Measurements from ENCODE around the gene CAD. TPM values are rescaled to one million over a fixed set of nuclear protein-coding genes. Genes with fewer than 3 reads are reported as not detected.
A peak's percentile ranks its signal among the peaks of the same experiment; 100 is the strongest.

Gene CAD
- total RNA-seq, 2 experiments from 2014 or later: 109 to 112 TPM

DNA sequence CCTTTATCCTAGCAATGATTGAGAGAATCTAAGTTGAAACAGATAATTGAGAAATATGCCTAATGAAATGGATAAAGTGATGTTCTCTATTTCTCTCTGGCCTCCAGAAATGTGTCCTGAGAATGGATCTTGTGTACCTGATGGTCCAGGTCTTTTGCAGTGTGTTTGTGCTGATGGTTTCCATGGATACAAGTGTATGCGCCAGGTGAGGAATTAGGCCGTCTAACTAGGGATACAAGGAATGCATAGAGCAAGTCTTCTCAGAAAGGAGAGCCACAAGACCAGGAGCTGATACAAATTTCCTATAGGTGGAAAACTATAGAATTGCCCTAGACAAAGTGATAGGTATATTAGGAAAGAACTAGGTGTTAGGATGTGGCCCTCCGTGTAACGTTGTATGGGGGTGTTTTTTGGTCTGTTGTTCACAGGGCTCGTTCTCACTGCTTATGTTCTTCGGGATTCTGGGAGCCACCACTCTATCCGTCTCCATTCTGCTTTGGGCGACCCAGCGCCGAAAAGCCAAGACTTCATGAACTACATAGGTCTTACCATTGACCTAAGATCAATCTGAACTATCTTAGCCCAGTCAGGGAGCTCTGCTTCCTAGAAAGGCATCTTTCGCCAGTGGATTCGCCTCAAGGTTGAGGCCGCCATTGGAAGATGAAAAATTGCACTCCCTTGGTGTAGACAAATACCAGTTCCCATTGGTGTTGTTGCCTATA lies 592 bp upstream of the CAD start:
- Mint-ChIP-seq H3K36me3 (ENCODE audit: low read depth) (peaks cover 47% of the 10 kb centered on the region), H3K27me3 (ENCODE audit: low read depth) (no peaks in the 10 kb centered on the region), H3K4me3 (peak overlapping the region; percentile 97), H3K4me1 (ENCODE audit: low read depth) (peaks cover 43% of the 10 kb centered on the region), H3K9me3 (no peaks in the 10 kb centered on the region), H3K27ac (peak overlapping the region; percentile 81)
- CTCF ChIA-PET: interaction anchor here (0.6 kb wide), 1 partner anchor 64 kb away, joined by 3 read pairs; no protein-coding TSS in a partner anchor
- no peak for DNase-seq
- intact Hi-C loops (cut with micrococcal nuclease): loop anchor here (1.0 to 10.0 kb wide), 4 partner anchors 82 to 368 kb away; partner anchors contain the start of genes EIF2B4, KHK, PREB and SNX17

DNA sequence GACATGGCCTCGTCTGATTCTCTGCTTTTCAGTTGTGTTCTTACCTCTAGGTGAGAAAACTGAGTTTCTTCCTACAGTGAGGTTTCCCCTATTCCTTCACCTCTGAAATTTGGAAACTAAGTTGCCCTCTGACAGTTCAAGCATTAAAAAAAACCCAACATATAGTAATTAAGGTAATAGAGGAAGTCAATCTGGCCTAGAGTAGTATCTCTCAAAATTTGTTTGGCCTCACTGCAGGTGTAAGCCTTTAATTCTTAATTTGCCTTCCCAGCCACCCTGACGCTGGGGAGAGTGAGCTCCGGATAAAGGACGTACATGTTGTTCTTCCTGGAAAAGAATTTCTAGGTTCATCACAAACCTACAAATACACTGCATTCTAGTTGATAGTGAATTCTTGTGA lies 1.4 kb downstream of the CAD start:
- CTCF ChIA-PET: interaction anchor here (0.9 to 1.8 kb wide), 2 partner anchors 61 to 122 kb away, joined by 3 to 4 read pairs; no protein-coding TSS in a partner anchor
- H3K27ac Mint-ChIP-seq: no peak overlapping the region
- peaks cover 59% of the 10 kb centered on the region for H3K36me3 Mint-ChIP-seq (ENCODE audit: low read depth)
- peak overlapping the region; percentile 97 for H3K4me3 Mint-ChIP-seq
- no peaks in the 10 kb centered on the region for H3K27me3 Mint-ChIP-seq (ENCODE audit: low read depth)
- intact Hi-C loops (cut with micrococcal nuclease): loop anchor here (10.0 kb wide), 1 partner anchor 366 kb away; the partner anchor contains the start of gene ZNF512
- DNase-seq: no peak
- peaks cover 40% of the 10 kb centered on the region for H3K4me1 Mint-ChIP-seq (ENCODE audit: low read depth)
- H3K9me3 Mint-ChIP-seq: no peaks in the 10 kb centered on the region

DNA sequence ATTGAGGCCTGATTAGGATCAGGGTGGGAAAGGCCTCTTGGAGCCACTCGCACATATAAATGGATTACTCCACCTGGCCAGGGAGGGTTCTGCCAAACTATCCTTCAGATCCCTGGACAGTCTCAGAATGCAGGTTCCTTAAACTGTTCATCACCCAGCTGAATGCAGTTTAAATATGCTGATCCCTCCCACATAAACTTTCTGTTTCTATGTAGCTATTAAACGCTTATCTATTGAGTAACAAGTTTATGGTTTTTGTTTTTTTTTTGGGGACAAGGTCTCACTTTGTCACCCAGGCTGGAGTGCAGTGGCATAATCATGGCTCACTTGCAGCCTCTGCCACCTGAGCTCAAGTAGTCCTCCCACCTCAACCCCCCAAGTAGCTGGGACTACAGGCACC lies 1.9 kb downstream of the CAD start:
- peak overlapping the region; percentile 97 for H3K4me3 Mint-ChIP-seq
- CTCF ChIA-PET: interaction anchor here (0.9 to 1.8 kb wide), 2 partner anchors 61 to 123 kb away, joined by 3 to 4 read pairs; no protein-coding TSS in a partner anchor
- no peaks in the 10 kb centered on the region for H3K27me3 Mint-ChIP-seq (ENCODE audit: low read depth)
- intact Hi-C loops (cut with micrococcal nuclease): loop anchor here (10.0 kb wide), 1 partner anchor 366 kb away; the partner anchor contains the start of gene ZNF512
- no peak for DNase-seq
- no peak overlapping the region for H3K27ac Mint-ChIP-seq
- peaks cover 37% of the 10 kb centered on the region for H3K4me1 Mint-ChIP-seq (ENCODE audit: low read depth)
- no peaks in the 10 kb centered on the region for H3K9me3 Mint-ChIP-seq
- peaks cover 59% of the 10 kb centered on the region for H3K36me3 Mint-ChIP-seq (ENCODE audit: low read depth)

DNA sequence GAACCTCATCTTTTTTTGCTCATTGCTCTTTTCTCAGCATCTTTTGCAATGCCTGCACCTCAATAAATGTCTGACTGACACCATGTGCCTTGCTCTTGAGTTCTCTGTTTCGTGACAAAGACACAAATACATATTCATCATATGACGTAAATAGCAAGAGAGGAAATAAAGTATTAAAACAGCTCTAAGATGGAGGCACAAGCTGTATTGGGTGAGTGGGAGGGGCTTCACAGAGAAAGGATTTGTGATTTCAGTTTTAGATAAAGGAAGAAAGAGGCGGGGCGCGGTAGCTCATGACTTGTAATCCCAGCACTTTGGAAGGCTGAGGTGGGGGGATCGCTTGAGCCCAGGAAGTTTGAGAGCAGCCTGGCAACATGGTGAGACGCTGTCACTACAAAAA lies 2.9 kb downstream of the CAD start:
- Mint-ChIP-seq H3K9me3 (no peaks in the 10 kb centered on the region), H3K4me1 (ENCODE audit: low read depth) (peaks cover 36% of the 10 kb centered on the region), H3K27ac (no peak overlapping the region), H3K4me3 (no peak overlapping the region), H3K36me3 (ENCODE audit: low read depth) (peaks cover 66% of the 10 kb centered on the region), H3K27me3 (ENCODE audit: low read depth) (no peaks in the 10 kb centered on the region)
- intact Hi-C loops (cut with micrococcal nuclease): no loop called here
- CTCF ChIA-PET: interaction anchor here (1.8 kb wide), 1 partner anchor 60 kb away, joined by 4 read pairs; no protein-coding TSS in a partner anchor
- no peak for DNase-seq

DNA sequence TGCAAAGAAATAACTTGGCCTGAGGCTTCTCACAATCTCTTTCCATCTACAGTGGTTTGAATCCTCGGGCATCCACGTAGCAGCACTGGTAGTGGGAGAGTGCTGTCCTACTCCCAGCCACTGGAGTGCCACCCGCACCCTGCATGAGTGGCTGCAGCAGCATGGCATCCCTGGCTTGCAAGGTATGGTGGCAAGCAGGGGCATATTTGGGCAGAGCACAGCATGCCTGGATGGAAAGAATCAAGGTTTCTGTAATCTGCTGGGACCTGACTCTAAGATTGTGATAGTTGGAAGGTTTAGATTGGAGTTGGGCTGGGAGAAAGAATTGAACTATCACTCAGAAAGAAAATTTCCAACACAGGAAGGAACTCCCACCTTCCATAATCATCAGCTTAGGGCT lies 4.0 kb downstream of the CAD start:
- H3K27ac Mint-ChIP-seq: no peak overlapping the region
- H3K27me3 Mint-ChIP-seq (ENCODE audit: low read depth): no peaks in the 10 kb centered on the region
- H3K36me3 Mint-ChIP-seq (ENCODE audit: low read depth): peaks cover 66% of the 10 kb centered on the region
- intact Hi-C loops (cut with micrococcal nuclease): no loop called here
- no peak overlapping the region for H3K4me3 Mint-ChIP-seq
- no peak for DNase-seq
- peaks cover 33% of the 10 kb centered on the region for H3K4me1 Mint-ChIP-seq (ENCODE audit: low read depth)
- no peaks in the 10 kb centered on the region for H3K9me3 Mint-ChIP-seq
- CTCF ChIA-PET: interaction anchor here (0.6 kb wide), 1 partner anchor 82 kb away, joined by 3 read pairs; no protein-coding TSS in a partner anchor

DNA sequence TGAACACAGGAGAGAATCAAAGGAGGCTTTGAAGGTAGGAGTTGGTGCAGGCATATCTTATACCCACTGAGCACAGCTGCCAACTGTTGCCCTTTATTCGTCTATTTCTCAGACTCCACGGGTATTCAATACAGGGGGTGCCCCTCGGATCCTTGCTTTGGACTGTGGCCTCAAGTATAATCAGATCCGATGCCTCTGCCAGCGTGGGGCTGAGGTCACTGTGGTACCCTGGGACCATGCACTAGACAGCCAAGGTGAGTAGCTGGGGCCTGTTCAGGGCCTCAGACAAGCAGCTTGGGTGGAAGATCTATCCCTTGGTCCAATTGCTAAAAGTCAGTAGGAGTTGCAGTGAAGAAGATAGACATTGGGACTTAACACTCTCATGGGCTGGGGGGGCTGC lies 5.2 kb downstream of the CAD start:
- Mint-ChIP-seq H3K4me3 (no peak overlapping the region), H3K36me3 (ENCODE audit: low read depth) (peaks cover 68% of the 10 kb centered on the region), H3K27ac (no peak overlapping the region), H3K4me1 (ENCODE audit: low read depth) (peaks cover 26% of the 10 kb centered on the region), H3K9me3 (no peaks in the 10 kb centered on the region), H3K27me3 (ENCODE audit: low read depth) (no peaks in the 10 kb centered on the region)
- CTCF ChIA-PET: no interaction called here
- no peak for DNase-seq
- intact Hi-C loops (cut with micrococcal nuclease): no loop called here

DNA sequence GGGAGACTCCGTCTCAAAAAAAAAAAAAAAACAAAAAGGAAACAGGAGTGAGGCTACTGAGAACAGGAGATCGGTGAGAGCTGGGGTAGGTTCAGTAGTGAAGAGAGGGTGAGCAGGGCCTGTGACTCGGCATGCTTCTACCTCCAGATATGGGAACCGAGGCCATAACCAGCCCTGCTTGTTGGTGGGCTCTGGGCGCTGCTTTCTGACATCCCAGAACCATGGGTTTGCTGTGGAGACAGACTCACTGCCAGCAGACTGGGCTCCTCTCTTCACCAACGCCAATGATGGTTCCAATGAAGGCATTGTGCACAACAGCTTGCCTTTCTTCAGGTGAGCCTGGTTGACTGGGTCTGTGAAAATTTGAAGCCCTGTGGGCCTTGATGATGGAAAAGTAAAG lies 6.2 kb downstream of the CAD start:
- Mint-ChIP-seq H3K9me3 (no peaks in the 10 kb centered on the region), H3K27ac (no peak overlapping the region), H3K27me3 (ENCODE audit: low read depth) (no peaks in the 10 kb centered on the region), H3K36me3 (ENCODE audit: low read depth) (peaks cover 64% of the 10 kb centered on the region), H3K4me1 (ENCODE audit: low read depth) (peaks cover 19% of the 10 kb centered on the region), H3K4me3 (no peak overlapping the region)
- intact Hi-C loops (cut with micrococcal nuclease): no loop called here
- CTCF ChIA-PET: interaction anchor here (0.6 to 0.7 kb wide), 2 partner anchors 146 to 398 kb away, joined by 3 read pairs; no protein-coding TSS in a partner anchor
- DNase-seq: no peak

DNA sequence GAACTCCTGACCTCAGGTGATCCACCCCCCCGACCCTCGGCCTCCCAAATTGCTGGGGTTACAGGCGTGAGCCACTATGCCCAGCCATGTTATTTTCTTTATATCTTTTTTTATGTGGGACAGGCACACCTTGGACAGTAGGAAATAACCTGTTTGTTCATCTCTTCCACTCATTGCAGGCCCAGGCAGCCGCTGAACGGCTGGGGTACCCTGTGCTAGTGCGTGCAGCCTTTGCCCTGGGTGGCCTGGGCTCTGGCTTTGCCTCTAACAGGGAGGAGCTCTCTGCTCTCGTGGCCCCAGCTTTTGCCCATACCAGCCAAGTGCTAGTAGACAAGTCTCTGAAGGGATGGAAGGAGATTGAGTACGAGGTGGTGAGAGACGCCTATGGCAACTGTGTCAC lies 8.4 kb downstream of the CAD start:
- Mint-ChIP-seq H3K4me3 (no peak overlapping the region), H3K9me3 (no peaks in the 10 kb centered on the region), H3K27me3 (ENCODE audit: low read depth) (no peaks in the 10 kb centered on the region), H3K27ac (no peak overlapping the region), H3K4me1 (ENCODE audit: low read depth) (peaks cover 7% of the 10 kb centered on the region), H3K36me3 (ENCODE audit: low read depth) (peaks cover 55% of the 10 kb centered on the region)
- no peak for DNase-seq
- intact Hi-C loops (cut with micrococcal nuclease): no loop called here
- CTCF ChIA-PET: no interaction called here

DNA sequence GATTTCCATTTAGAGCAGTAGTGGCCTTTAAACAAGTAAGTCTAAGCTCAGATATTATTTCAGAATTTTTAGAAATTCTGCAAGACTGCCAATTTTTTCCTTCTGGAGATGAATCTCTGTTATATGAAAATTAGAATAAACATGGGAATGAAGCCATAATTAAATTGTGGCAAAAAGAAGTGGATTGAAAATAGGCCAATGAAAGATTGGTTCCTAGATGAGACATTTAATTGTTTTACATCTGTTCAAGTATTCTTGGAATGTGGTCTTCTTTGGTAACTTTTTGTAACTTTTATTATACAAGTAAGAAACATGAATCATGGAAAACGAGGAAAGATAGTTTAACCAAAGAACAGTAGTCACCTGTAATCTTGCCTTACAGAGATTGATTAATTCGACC lies 10.3 kb downstream of the CAD start:
- Mint-ChIP-seq H3K27me3 (ENCODE audit: low read depth) (no peaks in the 10 kb centered on the region), H3K4me1 (ENCODE audit: low read depth) (no peaks in the 10 kb centered on the region), H3K36me3 (ENCODE audit: low read depth) (peaks cover 49% of the 10 kb centered on the region), H3K9me3 (no peaks in the 10 kb centered on the region), H3K4me3 (no peak overlapping the region), H3K27ac (no peak overlapping the region)
- DNase-seq: no peak
- intact Hi-C loops (cut with micrococcal nuclease): no loop called here
- CTCF ChIA-PET: no interaction called here

DNA sequence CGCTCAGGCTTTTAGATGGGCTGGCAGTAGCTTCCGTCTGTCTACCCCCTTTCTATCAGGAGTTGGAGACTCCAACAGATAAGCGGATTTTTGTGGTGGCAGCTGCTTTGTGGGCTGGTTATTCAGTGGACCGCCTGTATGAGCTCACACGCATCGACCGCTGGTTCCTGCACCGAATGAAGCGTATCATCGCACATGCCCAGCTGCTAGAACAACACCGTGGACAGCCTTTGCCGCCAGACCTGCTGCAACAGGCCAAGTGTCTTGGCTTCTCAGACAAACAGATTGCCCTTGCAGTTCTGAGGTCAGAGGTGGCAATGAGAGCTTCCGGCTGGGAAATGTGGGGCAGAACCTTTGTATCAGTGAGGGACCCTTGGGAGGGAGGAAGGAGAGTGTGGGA lies 14.8 kb downstream of the CAD start:
- H3K36me3 Mint-ChIP-seq (ENCODE audit: low read depth): peaks cover 47% of the 10 kb centered on the region
- no peaks in the 10 kb centered on the region for H3K27me3 Mint-ChIP-seq (ENCODE audit: low read depth)
- DNase-seq: no peak
- no peak overlapping the region for H3K4me3 Mint-ChIP-seq
- intact Hi-C loops (cut with micrococcal nuclease): no loop called here
- H3K27ac Mint-ChIP-seq: no peak overlapping the region
- no peaks in the 10 kb centered on the region for H3K4me1 Mint-ChIP-seq (ENCODE audit: low read depth)
- CTCF ChIA-PET: interaction anchor here (1.4 to 3.7 kb wide), 3 partner anchors 21 to 48 kb away, joined by 3 to 14 read pairs (median 4); no protein-coding TSS in a partner anchor
- H3K9me3 Mint-ChIP-seq: no peaks in the 10 kb centered on the region

DNA sequence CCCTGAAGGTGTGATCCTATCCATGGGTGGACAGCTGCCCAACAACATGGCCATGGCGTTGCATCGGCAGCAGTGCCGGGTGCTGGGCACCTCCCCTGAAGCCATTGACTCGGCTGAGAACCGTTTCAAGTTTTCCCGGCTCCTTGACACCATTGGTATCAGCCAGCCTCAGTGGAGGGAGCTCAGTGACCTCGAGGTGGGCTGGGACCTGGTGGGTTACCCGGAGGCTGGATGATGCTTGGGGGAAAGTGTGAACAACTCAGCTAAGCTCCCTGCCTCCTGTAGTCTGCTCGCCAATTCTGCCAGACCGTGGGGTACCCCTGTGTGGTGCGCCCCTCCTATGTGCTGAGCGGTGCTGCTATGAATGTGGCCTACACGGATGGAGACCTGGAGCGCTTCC lies 16.2 kb downstream of the CAD start:
- no peaks in the 10 kb centered on the region for H3K9me3 Mint-ChIP-seq
- peaks cover 49% of the 10 kb centered on the region for H3K36me3 Mint-ChIP-seq (ENCODE audit: low read depth)
- no peaks in the 10 kb centered on the region for H3K4me1 Mint-ChIP-seq (ENCODE audit: low read depth)
- H3K27ac Mint-ChIP-seq: no peak overlapping the region
- CTCF ChIA-PET: interaction anchor here (1.4 to 3.7 kb wide), 3 partner anchors 32 to 68 kb away, joined by 3 to 14 read pairs (median 5); no protein-coding TSS in a partner anchor
- intact Hi-C loops (cut with micrococcal nuclease): no loop called here
- no peak for DNase-seq
- no peaks in the 10 kb centered on the region for H3K27me3 Mint-ChIP-seq (ENCODE audit: low read depth)
- H3K4me3 Mint-ChIP-seq: no peak overlapping the region

DNA sequence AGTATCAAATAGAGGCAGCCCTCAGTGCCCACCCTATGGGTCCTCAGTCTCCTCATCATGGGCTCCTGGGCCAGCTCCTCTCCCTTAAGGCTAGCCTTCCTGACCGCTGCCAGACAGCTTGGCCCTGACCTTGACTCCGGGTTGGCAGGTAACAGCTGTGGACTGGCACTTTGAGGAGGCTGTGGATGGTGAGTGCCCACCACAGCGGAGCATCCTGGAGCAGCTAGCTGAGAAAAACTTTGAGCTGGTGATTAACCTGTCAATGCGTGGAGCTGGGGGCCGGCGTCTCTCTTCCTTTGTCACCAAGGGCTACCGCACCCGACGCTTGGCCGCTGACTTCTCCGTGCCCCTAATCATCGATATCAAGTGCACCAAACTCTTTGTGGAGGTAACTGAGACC lies 19.0 kb downstream of the CAD start:
- H3K4me1 Mint-ChIP-seq (ENCODE audit: low read depth): no peaks in the 10 kb centered on the region
- no peaks in the 10 kb centered on the region for H3K27me3 Mint-ChIP-seq (ENCODE audit: low read depth)

DNA sequence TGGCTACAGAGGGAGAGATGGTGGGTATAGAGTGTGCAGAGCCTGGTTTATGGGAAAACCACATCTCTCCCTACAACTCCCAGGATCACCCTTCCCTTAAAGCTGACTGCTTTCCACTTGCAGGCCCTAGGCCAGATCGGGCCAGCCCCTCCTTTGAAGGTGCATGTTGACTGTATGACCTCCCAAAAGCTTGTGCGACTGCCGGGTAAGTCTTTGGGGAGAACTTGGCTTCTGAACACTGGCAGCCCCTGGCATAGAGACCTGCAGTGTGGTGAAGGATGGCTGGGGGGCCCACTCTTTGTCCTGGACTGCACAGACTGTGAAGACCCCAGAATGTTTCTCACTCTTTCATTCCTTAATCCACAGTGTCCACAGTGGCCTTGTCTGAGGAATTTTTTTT lies 19.5 kb downstream of the CAD start:
- no peak overlapping the region for H3K4me3 Mint-ChIP-seq
- no peaks in the 10 kb centered on the region for H3K9me3 Mint-ChIP-seq
- DNase-seq: no peak
- CTCF ChIA-PET: no interaction called here
- H3K4me1 Mint-ChIP-seq (ENCODE audit: low read depth): no peaks in the 10 kb centered on the region
- H3K27me3 Mint-ChIP-seq (ENCODE audit: low read depth): no peaks in the 10 kb centered on the region
- intact Hi-C loops (cut with micrococcal nuclease): no loop called here
- no peak overlapping the region for H3K27ac Mint-ChIP-seq
- H3K36me3 Mint-ChIP-seq (ENCODE audit: low read depth): peaks cover 65% of the 10 kb centered on the region

More for the DNA sequence above, 19.0 kb downstream of the CAD start:
- no peak for DNase-seq
- H3K9me3 Mint-ChIP-seq: no peaks in the 10 kb centered on the region
- CTCF ChIA-PET: interaction anchor here (1.3 kb wide), 1 partner anchor 13 kb away, joined by 4 read pairs; no protein-coding TSS in a partner anchor
- H3K27ac Mint-ChIP-seq: no peak overlapping the region
- intact Hi-C loops (cut with micrococcal nuclease): no loop called here
- H3K36me3 Mint-ChIP-seq (ENCODE audit: low read depth): peaks cover 64% of the 10 kb centered on the region
- H3K4me3 Mint-ChIP-seq: no peak overlapping the region
